ENCODE results near the gene PPL.
A peak's percentile ranks its signal among the peaks of the same experiment; 100 is the strongest.
"Not testable (repeated sequence)": the region's sequence is repeated elsewhere in the genome, so short reads cannot be mapped to it uniquely, and the experiment has no call there.

PPL gene

DNA sequence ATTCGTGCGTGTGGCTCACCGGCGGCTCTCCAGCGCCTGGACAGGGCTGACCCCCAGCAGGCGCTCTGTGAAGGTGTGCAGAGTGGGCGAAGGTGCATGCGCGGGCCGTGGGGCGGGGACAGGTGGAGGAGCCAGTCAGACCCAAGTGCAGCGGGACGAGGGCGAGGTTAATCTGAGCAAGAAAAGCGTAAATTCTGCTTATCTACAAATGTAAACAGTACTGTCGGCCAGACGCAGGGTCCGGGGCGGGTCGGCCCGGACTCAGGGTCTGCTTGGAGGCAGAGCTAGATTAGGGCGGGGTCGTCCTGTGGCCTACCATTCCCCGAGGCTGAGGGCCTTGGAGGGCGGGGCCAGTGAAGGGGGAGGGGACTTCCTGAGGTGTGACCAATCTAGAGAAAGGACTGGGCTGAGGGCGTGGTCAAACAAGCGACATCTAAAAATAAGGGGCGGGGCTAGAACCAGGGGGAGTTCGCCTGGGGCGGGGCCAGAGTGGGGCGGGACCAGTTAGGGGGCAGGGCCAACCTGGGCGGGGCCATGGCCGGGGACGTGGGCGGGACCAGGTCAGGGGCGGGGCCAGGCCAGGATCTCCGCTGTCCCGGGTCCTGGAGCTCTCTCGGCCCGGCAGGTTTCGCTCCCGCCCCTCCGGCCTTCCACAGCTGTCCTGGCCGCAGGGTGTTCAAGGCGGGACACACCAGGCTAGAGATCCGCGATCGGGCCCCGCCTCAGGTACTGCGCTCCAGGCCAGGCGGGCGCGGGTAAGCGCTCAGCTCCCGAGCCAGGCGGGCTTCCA lies 21.0 kb upstream of the PPL start, which contains the start of gene SEC14L5:
TSS of gene SEC14L5 (plus strand) at position 611 of the 790 bp plus-strand sequence. CDS start 994 bp downstream, outside the sequence.
- peak; percentile 80 to 84 for DNase-seq (ENCODE audit: low read depth in 2 of 2)

GRCh38 chr16:4957420-4957719 lies 20.4 kb upstream of the PPL start:
- no peak for DNase-seq (ENCODE audit: low read depth in 2 of 2)

GRCh38 chr16:4954714-4955113 lies 17.8 kb upstream of the PPL start:
- no peak for DNase-seq (ENCODE audit: low read depth in 2 of 2)

DNA sequence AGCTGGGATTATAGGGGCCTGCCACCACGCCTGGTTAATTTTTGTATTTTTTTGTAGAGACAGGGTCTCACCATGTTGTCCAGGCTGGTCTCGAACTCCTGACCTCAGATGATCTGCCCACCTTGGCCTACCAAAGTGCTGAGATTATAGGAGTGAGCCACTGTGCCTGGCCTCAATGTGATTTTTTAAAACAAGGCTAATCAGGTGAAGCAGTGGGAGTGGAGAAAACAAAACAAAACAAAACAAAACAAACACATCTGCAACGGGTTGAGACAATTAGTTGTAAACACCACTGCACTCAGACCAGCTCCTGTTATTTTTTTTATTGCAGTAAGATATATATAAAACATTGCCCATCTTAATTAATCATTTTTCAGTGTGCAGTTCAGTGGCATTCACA lies 14.6 kb upstream of the PPL start:
- not testable (repeated sequence) for DNase-seq (ENCODE audit: low read depth in 2 of 2)

GRCh38 chr16:4949986-4950385 lies 13.0 kb upstream of the PPL start:
- no peak for DNase-seq (ENCODE audit: low read depth in 2 of 2)

- DNase-seq (ENCODE audit: low read depth in 2 of 2) = no peak
These were observed 12.2 kb upstream of the PPL start for GRCh38 chr16:4948903-4949766.

DNA sequence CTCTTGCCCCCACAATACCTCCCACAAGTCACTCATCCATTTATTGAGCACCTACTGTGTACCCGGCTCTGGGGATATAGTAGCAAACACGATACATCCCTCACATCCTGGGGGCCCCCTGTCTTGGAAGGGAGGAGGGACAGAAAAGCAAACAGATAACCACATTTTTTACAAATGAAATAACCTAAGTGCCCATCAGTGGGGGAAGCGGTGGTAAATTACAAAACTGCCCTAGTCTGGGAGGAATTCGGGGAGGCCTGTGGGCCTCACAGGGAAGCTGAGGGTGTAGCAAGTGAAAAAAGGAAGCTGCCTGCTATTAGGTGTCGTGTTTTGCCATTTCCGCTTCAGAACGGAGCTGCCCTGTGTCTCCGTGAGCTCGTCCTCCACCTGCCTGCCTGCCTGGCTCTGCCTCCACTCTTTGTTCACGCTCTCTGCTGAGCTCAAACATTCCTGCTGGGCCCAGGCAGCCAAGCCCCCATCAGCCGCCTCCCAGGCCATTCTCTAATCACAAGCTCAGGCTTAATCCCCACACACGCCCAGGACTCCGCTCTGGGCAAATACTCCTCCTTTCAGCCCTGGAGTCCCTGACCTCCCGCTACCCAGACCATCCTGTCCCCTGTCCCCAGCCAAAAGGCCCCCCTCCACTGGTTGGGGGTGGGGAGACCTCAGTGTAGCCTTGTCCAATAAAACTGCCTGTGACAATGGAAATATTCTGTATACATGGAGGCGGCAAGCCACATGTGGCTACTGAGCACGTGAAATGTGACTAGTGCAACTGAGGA lies 11.0 kb upstream of the PPL start:
- no peak for DNase-seq (ENCODE audit: low read depth in 2 of 2)

DNA sequence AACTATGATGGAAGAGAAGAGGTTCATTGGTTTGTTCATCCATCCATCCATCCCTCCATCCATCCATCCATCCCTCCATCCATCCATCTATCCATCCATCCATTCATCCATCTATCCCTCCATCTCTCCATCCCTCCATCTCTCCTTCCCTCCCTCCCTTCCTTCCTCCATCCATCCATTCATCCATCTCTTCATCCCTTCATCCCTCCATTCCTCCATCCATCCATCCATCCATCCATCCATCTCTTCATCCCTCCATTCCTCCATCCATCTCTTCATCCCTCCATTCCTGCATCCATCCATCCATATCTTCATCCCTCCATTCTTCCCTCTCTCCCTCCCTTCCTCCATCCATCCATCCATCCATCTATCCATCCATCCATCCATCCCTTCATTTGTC lies 10.0 kb upstream of the PPL start:
- DNase-seq (ENCODE audit: low read depth in 2 of 2) = no peak

GRCh38 chr16:4945560-4946502 lies 8.9 kb upstream of the PPL start:
- no peak for DNase-seq (ENCODE audit: low read depth in 2 of 2)

- DNase-seq (ENCODE audit: low read depth in 2 of 2) = no peak
These were observed 7.7 kb upstream of the PPL start for GRCh38 chr16:4944333-4945281.

GRCh38 chr16:4942481-4942880 lies 5.5 kb upstream of the PPL start:
- DNase-seq (ENCODE audit: low read depth in 2 of 2) = no peak

GRCh38 chr16:4940719-4941118 lies 3.8 kb upstream of the PPL start:
- DNase-seq (ENCODE audit: low read depth in 2 of 2) = no peak

- DNase-seq (ENCODE audit: low read depth in 2 of 2) = no peak
These were observed 1.7 kb upstream of the PPL start for GRCh38 chr16:4938683-4939030.

DNA sequence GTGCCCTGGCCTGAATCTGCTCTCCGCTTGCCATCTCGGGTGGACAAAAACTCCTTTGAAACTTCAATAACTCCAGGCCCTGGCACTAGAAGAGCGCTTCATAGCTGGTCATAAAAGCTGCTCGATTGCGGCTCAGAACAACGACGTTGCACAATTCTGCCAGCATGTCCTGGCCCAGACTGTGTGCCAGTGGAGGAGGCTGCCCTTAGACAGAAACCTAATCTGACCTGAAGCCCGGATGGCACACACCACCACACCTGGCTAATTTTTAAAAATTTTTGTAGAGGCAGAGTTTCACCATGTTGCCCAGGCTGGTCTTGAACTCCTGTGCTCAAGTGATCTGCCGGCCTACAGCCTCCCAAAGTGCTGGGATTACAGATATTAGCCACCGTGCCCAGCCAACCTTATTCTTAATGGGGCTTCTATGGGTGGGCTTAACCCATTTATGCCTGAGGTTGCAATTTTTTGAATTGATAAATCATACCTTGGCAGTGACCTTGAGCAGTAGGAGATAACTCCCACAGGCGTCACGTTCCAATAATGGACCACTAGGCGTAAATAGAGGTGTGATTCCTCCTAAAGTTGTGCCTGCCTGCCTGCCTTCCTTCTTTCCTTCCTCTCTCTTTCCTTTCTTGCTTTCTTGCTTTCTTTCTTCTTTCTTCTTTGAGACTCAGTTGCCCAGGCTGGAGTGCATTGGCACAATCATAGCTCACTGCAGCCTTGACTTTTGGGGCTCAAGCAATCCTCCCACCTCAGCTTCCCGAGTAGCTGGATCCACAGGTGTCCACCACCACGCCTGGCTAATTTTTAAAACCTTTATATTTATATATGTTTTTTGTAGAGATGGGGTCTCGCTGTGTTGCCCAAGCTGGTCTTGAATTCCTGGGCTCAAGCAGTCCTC lies 1.1 kb upstream of the PPL start:
- DNase-seq (ENCODE audit: low read depth in 2 of 2) = no peak

- DNase-seq (ENCODE audit: low read depth in 2 of 2) = no peak
These were observed 562 bp downstream of the PPL start for GRCh38 chr16:4936181-4936990.

DNA sequence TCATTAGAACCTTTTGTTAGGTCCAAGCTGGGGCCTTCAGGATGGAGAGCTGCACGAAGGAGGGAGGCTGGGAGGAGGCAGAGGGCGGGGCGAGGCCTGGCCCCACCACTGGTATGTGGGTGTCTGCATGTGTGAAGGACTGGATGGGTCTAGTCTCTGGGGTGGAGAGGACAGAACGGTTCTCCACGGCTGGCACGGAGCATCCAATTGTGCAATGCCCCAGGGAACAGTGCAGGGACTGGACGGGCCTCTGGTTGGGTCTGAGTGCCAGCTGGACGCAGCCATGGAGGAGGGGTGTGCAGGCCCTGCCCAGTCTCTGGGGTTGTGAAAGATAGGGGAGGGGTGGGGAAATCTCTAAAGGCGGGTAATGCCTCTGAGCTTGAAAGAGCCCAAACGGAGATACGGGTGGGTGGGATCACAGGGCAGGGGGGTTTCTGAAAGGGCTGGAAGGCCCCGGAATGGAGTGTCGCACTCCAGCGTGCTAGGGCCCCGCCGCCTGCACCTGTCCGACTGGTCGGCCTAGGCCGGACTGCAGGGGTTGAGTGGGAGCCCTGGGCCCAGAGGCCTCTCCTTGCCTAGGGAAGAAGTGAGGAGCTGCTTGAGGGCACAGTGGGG lies 1.6 kb downstream of the PPL start:
- no peak for DNase-seq (ENCODE audit: low read depth in 2 of 2)

DNA sequence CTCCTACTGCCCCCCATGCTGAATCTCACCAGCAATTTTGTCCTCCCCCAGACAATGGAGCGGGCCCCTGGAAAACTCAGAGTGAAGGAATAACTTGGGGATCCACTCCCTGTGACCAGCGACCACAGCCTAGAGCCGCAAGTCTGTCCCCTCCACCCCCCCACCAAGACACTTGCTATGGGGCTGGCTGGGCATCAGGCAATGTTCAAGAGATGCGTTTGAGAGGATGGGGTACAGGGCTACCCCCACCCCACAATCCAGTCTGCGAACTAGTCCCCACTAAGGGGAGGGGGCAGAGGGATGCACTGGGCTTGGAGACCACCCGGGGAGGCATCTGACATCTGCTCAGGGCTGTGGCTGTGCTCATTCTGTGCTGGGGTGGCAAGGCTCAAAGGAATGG lies 2.4 kb downstream of the PPL start:
- DNase-seq (ENCODE audit: low read depth in 2 of 2) = no peak

DNA sequence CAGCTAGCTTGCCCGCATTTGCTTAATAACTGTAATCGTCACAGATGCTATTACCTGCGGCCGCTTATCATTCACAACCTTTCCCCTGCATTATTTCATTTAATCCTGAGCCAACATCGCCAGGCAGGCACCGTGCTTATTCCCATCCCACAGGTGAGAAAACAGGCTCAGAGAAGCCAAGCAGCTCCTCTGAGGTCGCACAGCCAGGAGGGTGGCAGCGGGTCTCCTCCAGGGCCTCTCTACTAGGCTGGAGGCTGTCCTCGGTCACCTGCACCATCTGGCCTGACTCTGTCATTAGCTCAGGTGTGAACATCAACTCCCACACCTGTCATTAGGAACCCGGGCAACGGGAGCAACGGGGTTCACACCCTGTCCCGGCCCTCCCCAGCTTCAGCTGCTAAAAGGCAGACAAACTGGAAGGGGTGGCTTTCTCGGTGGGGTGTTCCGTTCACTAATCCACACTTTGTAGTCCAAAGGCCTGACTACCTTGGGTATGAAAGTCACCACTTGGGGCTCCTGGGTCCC lies 3.0 kb downstream of the PPL start:
- DNase-seq (ENCODE audit: low read depth in 2 of 2) = no peak
